GM03348 (cell line): ENCODE data around the gene FOXC2.
A peak's percentile ranks its signal among the peaks of the same experiment; 100 is the strongest.
"Not testable (repeated sequence)": the region's sequence is repeated elsewhere in the genome, so short reads cannot be mapped to it uniquely, and the experiment has no call there.

ENCODE experiments used
- DNase-seq: peaks from one replicate; pipeline ENCODE4 v3.0.0; 2012; ENCODE audit warnings: low spot score

The FOXC2 gene

DNA sequence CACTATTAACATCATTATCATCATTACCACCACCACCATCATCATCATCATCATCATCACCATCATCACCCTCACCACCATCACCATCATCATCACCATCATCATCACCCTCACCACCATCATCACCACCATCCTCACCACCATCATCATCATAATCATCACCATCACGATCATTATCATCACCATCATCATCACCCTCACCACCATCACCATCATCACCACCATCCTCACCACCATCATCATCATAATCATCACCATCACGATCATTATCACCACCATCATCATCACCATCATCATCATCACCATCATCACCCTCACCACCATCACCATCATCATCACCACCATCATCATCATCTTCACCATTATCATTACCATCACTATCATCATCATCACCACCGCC lies 21.3 kb downstream of the FOXC2 start:
- not testable (repeated sequence) for DNase-seq

DNA sequence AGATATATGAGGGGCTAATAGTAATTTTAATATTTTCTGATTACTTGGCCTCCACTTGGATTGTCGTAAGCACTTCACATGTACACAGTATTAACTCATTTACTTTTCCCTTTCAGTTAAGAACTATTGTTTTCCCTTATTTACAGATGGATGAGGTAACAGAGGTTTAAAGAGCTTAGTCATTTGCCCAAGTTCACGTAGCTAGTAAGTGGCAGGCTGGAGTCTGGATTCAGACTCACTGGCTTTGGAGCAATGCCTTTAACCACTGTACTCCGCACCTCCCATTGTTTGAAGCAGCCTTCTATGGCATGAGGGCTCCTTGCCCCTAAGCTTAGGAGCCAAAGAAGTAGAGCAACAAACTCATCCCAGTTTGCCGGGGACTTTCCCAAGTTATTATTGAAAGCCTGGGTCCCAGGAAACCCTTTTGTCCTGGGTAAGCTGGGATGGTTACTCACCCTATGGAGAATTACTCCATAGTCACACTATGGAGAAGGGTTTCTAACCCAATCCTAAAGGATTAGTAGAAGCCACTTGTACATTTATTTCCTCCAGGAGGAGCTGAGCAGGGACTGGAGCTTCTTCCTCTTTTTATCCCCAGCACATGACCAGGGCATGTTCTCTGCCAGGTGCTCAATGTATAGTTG lies 24.0 kb downstream of the FOXC2 start:
- peak; percentile 72 for DNase-seq

DNA sequence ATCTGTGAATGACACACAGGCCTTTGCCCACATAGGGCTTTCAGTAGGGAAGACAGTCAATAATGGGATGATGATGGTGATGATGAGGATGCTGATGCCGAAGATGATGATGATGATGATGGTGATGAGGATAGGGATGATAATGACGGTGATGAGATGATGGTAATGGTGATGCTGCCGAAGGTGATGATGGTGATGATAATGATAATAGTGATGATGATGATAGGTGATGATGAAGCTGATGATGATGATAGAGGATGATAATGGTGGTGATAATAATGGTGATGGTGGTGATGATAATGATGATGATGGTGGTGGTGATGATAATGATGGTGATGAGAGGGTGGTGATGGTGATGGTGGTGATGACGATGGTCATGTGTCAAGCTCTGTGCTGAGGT lies 24.6 kb downstream of the FOXC2 start:
- DNase-seq, result no peak

DNA sequence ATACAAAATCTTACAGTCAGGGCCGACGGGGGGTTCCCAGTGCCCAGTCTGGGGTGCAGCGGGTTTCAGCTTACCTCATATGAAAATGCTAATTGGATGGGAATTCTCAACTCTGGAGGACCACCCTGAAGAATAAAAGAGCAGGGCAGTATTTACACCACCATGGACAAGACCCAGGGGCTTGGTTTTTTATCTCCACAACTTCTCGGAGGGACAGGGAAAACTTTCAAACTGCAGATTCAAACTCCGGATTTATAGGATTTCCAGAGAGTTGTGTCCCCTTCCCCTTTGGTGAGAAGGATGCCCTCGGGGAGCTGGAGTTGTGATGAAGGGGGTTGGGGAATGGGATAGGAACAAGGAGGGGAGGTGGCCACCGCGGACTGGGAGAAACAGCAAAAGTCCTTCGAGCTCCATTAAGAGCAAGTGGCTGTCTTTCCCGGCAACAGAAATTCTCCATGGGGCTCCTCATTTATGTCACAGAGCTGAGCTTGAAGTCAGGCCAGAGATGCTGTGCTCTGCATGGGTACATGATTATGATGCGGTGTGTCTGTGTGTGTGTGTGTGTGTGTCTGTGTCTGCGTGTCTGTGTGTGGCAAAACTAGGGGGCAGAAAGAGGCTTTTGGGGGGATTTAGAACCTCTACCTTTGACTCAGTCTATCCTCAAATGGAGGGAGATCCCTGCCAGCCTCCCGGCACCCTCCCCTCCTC lies 27.4 kb downstream of the FOXC2 start:
- DNase-seq, result no peak

DNA sequence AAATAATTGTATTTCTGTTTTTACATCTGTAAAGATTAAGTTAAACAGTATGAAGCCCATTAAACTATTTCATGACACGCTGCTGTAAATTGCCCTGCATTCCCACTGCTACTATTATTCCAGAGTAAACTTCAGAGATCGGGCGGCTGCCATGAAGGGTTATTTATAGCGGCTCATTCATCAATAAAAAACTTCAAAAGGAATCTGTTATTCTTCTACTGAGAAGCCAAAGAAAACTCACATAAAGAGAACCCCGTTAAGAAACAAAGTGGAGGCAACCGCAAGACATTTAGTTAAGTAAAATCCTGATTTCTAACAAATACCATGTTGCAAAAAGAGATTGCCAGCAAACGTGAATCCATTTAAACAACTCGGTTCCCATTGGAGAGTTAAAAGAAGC lies 28.1 kb downstream of the FOXC2 start:
- DNase-seq, result no peak

DNA sequence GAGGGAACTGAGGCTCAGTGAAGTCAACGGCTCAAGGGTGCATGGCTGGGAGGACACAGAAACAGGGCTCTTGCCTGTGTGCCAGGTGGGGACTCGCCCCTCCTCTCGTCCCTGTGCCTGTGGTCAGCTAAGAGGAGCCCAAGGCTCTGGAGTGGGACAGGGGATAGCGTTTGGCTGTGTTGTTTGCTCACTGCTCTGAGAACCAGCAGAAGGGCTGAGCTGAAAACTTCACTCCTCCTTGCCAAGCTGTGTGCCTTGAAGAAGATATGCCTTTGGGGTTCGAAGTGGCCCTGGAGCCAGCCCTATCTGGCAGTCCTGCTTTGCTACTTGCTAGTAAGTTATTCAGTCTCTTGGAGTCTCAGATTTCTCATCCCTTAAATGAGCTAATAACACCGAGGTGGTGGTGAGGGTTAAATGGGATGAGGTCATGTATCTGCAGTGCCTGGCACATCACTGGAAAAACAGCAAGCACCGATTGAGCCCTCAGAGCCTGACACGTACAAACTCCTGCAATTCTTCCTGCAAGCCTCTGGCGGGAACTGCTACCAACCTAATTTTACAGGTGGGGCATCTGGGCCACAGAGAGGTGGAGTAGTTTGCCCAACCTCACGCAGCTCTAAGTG lies 29.5 kb downstream of the FOXC2 start:
- DNase-seq, result no peak

DNA sequence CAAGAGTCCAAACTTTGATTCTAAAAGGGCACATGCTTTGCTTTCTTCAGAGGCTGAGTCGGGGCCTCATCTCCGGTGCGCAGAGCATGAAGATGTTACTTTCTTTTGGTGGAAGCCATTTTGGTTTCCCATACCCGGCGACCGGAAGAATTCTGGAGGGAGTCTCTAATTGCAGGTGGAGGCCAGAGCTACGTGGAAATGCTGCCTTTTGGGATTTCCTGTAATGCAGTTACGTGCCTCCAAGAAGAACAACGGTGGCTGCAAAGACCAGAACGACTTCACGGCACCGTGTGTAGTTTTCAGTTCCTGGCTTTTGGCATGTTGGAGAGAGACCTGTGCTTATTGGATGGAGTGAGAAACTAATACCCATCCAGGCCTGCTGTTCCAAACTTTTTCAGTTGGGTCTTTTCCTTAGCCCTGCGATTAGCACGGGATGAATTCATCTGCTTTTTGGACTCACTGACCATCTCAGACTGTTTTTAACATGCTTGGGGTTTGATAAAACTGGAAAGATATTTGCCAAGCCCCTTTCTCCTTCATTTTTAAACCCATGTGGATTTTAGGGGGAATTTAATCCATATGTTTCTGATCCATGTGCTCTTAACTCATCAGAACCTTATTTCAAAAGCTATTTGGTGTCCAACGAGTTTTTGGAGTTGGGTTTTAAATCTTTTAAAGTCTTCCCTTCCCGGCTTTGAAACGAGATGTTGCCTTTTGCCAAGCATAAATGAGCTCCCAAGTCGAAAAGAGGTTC lies 30.7 kb downstream of the FOXC2 start:
- DNase-seq, result no peak

DNA sequence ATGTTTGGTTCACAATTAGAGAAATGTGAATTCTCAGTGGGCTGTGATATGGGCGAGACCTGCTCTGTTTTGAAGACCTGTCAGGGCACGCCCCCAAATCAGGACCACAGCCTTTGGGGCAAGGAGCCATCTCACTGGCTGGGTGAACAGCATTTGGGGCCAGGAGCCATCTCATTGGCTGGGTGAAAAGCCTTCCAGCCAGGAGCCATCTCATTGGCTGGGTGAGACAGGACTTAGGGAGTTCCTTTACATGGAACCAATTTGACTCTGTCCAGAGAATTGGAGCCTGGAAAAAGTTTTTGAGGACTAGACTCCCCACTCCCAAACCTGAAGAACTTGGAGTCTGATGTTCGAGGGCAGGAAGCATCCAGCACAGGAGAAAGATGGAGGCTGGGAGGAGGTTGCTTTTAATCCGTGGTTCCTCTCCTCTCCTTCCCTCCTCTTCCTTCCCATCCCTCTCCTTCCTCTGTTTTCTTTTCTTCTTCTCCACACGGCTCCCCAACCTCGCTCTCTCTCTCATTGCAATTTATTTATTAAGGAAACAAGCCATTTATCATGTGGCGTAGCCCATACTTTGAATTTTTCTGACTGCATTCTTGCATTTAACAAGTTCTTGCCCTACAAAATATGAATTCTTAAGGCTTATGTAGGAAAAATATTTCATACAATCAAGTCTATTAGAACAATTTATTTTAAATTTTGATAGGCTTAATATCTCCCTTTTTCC lies 31.4 kb downstream of the FOXC2 start:
- peak; percentile 53 for DNase-seq

DNA sequence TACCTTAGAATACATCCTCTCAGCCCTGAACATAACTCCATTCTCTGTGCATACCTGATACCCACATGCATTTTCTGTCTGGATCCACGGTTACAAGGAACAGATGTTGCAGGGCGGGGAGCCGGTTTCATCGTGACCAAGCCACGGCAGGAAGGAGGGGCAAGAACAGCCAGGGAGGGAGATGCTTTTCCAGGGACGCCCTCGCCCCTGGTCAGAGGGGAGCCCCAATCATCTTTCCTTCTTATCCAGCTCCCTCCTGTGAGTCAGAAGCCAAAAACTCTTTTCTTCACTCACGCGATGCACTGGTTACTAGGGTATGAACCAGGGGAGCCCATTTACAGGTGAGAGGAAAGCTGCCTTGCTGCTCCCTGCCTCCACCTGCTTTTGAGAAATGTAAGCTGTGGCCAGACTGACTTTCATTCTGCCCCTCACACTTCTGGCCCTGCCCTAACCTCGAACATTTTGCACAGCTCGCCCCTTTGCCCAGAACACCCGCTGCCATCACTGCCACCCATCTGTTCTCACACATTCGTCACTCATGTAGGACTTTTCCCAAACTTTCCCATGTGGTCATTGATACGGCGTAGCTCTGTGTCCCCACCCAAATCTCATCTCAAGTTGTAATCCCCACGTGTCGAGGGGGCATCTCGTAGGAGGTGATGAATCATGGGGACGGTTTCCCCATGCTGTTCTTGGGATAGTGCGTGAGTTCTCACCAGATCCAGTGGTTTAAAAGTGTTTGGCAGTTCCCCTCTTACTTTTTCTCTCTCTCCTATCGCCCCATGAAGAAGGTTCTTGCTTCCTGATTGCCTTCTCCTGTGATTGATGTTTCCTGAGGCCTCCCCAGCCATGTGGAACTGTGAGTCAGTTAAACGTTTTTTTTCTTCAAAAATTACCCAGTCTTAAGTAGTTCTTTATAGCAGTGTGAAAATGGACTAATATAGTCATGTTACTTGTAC lies 32.3 kb downstream of the FOXC2 start:
- peak; percentile 70 for DNase-seq

DNA sequence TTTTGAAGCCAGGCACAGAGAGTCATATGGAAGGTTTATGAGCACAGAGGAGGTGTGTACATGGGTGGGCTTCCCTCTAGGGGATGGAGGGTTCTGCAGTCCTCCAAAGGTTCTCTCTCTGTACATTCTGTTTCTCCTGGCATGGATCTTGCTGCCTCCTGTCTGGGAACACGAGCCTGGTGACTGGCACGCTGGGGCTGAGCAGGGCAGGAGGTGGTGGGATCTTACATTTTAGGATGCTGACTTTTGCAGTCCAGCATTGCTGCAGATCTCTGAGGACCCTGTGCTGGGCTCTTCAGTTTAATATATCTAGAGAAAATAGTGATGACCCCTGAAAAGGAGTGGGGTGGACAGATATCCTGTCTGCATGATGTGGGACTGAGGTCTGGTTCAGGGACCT lies 34.7 kb downstream of the FOXC2 start:
- DNase-seq, result no peak

DNA sequence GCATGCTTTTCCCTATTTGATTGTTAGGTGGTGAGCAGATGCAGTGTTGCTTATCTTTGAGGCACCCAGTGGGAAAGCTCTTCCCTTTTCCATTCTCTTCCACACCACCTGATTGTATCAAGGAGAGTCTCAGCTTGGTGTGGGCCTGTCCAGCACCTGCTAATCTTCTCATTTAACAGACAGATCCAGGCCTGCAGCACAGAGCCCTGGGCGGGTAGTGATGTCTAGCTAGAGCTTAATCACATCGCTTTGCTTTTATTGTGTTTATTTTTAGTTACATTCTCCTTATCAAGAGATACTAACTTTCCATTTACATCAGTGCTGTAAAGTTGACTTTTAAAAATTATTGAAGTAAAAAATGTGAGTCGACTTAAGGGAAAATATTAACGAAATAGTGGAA lies 35.9 kb downstream of the FOXC2 start:
- no peak for DNase-seq

DNA sequence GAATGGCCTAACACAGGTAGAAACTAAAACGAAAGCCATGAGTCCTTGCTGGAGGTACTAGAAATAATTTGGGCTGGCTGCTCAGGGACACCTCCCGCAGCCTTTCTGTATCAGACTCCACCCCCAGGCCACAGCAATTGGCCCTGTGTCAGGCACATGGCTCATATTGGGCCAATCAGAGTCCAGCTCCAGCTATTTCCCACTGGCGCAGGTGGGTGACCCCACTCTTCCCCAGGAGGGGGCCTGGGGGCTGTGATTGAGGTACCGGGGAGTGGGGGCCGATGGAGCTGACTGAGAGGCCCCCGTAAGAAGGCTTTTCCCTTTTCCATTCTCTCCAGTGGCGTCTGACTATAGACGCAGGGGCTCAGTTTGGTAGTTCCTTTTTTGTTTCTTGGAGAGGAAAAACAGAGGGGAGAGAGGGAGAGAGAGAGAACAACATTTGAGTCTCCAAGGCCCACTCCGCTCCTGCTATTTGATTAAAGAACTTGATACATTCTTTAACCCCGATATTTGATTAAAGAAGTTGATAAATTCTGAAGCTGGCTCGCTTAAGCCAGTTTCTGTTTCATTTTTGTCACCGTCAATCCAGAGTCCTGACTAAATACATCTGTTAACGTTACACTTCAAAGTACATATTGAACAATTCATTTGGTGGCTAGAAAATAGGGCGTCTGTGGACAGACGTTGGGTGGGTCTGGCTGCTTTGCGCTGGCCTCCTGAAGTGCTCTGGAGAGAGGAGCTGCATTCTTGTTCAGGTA lies 38.0 kb downstream of the FOXC2 start:
- DNase-seq, result no peak

DNA sequence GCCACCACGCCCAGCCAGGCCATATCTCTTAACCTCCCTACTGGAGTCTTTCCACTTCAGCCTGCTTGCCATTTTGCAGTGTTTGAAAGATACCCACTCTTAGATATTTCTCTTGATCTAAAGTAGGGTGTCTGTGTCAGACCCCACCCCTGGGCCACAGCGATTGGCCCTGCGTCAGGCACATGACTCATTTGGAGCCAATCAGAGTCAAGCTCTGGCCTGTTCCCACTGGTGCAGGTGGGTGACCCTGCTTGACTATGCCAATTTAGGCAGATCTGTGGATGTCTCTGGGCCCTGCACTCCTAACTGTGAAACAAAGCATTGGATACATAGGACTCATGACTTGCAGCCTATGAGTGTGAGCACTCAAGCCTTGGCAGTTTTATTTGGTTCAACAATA lies 39.3 kb downstream of the FOXC2 start:
- no peak for DNase-seq

DNA sequence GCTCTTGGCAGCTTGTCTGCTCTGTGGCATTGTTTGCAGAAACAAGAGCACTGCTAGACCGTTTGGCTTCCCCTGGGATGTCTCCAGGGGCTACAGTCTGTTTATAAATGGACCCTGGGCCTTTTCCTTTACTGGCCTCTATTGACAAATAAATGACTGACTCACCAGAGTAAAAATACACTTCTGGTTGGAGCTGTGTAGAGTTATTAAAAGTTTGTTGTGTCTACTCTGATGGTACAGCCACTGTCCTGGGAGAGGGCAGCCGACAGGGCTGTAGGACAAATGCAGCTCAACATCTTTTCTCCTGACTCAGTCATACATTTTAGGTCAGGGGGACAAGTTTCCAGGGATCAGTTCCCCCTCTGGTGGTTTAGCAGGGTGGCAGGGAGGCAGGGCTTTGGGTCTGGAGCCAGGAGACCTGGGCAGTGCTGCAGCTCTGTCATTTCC lies 41.7 kb downstream of the FOXC2 start:
- no peak for DNase-seq

DNA sequence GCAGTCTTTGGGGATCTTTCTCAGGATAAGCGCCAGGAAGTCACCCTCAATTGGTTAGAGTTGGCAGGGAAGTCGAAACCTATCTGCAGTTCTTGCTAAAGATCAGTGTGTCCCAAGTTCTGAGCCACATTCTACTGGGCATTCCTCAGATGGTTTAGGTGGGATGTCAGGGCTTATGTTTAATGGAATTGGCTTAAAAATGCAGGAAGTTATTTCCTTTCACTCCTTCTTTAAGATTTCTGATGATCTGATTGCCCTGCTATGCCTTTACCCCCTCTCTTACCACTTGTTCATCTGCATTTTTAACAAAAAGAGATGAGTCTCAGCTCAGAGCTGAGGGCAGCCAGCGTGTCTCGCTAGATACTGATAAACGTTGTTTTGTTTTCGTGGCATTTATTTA lies 42.5 kb downstream of the FOXC2 start:
- DNase-seq, result peak; percentile 87

DNA sequence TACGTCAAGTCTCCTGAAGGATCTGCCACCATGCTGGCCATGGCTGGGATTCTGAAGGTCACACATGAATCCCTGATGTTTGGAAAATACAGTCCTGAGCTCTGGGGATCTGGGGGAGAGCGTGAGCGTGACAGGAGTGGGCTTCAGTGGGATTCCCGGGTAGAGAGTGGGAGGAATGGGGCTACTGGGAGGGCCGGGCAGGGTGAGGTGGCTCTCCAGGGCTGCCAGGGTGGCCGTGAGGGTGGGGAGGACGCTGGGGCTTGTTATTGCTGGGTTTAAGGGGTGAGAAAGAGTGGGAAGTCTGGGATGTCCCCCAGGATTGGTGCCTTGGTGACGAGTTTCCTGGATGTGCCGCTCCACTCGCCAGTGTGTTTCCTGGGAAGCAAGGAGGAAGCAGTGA lies 43.0 kb downstream of the FOXC2 start:
- no peak for DNase-seq

DNA sequence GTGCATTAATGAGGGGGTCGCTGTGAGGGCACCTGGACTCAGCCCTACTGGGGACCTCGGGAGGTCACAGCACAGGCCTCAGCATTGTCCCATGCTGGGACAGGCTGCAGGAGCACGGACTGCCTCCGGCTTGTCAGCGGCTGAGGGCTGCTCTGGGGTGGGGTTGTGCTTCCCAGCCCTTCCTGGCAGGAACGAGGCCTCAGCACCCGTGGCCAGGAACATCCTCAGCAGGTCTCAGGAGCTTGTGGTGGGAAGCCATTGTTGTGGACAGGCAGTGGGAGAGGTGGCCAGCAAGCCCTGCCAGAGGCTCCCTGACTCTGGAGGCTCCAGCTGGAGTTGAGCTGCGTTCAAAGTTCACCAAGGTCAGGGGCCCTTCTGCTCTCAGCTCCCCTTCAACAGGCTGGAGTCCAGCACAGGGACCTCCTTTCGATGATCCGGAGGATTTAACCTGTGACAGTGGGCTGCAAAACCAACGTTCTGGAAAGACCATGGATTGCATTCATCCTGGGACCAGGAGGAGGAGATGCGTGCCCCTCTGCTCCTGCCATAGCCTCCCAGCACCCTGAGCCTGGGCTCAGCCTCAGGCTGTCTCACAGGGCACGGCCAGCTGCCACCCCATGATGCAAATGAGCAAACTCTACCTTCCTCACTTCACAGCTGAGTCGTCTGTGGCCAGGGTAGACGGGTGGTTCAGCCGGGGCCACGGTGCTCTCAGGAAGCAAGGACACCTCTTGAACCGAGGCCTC lies 44.3 kb downstream of the FOXC2 start:
- no peak for DNase-seq

DNA sequence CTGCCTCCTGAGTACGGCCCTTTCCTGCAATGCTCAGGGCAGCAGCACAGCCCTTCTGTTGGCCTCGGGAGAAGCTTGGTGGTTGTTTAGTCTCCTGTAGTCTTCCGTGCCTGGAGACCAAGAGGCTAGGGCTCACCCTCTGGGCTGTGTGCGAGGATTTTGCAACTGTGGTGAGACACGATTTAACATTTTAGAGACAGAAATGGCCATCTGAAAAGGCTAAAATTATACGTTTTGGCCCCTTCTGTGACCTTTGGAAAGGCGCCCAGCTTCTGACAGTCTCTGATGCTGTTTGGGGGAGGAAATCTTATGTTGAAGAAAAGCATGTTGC lies 44.9 kb downstream of the FOXC2 start:
- peak; percentile 56 for DNase-seq

DNA sequence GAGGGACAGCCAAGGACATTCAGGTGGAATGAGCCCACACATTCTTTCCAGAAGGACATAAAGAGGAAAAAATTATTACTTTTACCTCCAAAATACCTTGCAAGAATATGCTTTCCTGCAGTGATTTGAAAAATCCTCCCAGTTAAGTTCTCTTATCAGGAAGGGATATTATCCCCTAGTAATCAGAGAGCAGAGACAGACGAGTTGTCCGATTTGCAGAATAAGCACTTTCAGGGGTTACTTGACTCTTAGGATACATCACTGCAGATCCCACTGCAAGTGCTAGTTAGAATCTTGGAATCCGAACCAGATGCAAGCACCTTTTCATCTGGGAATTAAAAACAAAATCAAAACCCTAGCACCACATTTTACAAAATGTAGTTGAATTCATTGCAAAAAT lies 45.3 kb downstream of the FOXC2 start:
- no peak for DNase-seq

DNA sequence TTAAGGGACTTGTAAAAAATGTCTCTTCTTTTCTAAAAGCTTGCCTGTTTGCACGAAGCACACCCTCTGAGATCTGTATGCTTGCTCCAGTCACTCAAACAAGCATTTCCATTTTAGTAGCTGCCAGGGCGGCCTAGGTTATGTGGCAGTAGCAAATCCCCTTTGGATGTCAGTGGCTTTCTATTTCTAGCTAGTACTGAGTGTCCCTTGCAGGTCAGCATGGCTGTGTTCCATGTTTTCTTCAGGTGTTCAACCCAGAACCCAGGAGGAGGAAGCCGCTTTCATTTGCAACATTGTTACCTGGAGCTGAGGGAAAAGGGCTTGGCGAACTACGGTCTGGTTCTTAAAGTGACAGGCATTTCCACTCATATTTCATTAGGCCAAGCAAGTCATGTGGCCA lies 48.1 kb downstream of the FOXC2 start:
- no peak for DNase-seq
